ENCODE data around the gene IQSEC2. TPM values are rescaled to one million over a fixed set of nuclear protein-coding genes. Genes with fewer than 3 reads are reported as not detected.

IQSEC2 gene
- total and polyA plus RNA-seq, 2 of the 8 experiments (the other 6 are each of a cell fraction or from before 2014, with no cell fraction given) = 6.1 to 54.9 TPM

DNA sequence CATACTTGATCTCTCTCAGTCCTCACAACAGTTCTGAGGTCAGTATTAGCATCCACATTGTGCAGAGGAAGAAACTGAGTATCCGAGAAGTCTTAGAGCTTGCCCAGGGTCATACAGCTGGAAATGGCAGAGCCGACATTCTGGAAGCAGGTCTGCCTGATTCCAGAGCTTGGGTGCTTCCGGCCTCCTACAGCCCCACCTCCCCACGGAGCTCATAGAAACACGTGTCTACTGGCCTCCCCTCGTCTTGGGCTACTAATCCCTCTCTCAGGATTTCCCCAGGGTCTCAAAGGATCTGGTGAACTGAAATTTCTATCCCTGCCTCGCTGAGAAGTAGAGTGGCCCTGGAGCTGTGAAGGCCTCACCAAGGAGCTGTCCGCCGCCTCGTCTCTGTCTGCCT, 44.3 kb downstream of the IQSEC2 start (continued):
- TF ChIP-seq, protein P1, sequence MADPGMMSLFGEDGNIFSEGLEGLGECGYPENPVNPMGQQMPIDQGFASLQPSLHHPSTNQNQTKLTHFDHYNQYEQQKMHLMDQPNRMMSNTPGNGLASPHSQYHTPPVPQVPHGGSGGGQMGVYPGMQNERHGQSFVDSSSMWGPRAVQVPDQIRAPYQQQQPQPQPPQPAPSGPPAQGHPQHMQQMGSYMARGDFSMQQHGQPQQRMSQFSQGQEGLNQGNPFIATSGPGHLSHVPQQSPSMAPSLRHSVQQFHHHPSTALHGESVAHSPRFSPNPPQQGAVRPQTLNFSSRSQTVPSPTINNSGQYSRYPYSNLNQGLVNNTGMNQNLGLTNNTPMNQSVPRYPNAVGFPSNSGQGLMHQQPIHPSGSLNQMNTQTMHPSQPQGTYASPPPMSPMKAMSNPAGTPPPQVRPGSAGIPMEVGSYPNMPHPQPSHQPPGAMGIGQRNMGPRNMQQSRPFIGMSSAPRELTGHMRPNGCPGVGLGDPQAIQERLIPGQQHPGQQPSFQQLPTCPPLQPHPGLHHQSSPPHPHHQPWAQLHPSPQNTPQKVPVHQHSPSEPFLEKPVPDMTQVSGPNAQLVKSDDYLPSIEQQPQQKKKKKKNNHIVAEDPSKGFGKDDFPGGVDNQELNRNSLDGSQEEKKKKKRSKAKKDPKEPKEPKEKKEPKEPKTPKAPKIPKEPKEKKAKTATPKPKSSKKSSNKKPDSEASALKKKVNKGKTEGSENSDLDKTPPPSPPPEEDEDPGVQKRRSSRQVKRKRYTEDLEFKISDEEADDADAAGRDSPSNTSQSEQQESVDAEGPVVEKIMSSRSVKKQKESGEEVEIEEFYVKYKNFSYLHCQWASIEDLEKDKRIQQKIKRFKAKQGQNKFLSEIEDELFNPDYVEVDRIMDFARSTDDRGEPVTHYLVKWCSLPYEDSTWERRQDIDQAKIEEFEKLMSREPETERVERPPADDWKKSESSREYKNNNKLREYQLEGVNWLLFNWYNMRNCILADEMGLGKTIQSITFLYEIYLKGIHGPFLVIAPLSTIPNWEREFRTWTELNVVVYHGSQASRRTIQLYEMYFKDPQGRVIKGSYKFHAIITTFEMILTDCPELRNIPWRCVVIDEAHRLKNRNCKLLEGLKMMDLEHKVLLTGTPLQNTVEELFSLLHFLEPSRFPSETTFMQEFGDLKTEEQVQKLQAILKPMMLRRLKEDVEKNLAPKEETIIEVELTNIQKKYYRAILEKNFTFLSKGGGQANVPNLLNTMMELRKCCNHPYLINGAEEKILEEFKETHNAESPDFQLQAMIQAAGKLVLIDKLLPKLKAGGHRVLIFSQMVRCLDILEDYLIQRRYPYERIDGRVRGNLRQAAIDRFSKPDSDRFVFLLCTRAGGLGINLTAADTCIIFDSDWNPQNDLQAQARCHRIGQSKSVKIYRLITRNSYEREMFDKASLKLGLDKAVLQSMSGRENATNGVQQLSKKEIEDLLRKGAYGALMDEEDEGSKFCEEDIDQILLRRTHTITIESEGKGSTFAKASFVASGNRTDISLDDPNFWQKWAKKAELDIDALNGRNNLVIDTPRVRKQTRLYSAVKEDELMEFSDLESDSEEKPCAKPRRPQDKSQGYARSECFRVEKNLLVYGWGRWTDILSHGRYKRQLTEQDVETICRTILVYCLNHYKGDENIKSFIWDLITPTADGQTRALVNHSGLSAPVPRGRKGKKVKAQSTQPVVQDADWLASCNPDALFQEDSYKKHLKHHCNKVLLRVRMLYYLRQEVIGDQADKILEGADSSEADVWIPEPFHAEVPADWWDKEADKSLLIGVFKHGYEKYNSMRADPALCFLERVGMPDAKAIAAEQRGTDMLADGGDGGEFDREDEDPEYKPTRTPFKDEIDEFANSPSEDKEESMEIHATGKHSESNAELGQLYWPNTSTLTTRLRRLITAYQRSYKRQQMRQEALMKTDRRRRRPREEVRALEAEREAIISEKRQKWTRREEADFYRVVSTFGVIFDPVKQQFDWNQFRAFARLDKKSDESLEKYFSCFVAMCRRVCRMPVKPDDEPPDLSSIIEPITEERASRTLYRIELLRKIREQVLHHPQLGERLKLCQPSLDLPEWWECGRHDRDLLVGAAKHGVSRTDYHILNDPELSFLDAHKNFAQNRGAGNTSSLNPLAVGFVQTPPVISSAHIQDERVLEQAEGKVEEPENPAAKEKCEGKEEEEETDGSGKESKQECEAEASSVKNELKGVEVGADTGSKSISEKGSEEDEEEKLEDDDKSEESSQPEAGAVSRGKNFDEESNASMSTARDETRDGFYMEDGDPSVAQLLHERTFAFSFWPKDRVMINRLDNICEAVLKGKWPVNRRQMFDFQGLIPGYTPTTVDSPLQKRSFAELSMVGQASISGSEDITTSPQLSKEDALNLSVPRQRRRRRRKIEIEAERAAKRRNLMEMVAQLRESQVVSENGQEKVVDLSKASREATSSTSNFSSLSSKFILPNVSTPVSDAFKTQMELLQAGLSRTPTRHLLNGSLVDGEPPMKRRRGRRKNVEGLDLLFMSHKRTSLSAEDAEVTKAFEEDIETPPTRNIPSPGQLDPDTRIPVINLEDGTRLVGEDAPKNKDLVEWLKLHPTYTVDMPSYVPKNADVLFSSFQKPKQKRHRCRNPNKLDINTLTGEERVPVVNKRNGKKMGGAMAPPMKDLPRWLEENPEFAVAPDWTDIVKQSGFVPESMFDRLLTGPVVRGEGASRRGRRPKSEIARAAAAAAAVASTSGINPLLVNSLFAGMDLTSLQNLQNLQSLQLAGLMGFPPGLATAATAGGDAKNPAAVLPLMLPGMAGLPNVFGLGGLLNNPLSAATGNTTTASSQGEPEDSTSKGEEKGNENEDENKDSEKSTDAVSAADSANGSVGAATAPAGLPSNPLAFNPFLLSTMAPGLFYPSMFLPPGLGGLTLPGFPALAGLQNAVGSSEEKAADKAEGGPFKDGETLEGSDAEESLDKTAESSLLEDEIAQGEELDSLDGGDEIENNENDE (IDR thresholded peaks at IDR 0.05; ENCODE audit: insufficient replicate concordance, low read length) = no peak
- TF ChIP-seq NRF1 (IDR thresholded peaks at IDR 0.05; ENCODE audit: low read depth, low read length) = no peak
- no peak for TF ChIP-seq SIN3A (conservative IDR thresholded peaks at IDR 0.05 in 1 of 2, IDR thresholded peaks at IDR 0.05 in 1 of 2; ENCODE audit: low read depth in 1 of 2, low read length in 2 of 2)
- no peak for TF ChIP-seq CHD1 (IDR thresholded peaks at IDR 0.05; ENCODE audit: low read depth, low read length)

Measured in H1 (cell line).